Esophagus (tissue), 2 donors: Measurements from ENCODE around the gene SNRK. TPM values are rescaled to one million over a fixed set of nuclear protein-coding genes. Genes with fewer than 3 reads are reported as not detected.

ENCODE experiments used
- H3K27ac ChIP-seq, 2 donors: one replicate each; pipeline ENCODE4 v1.5.1; 2013; ENCODE audit warnings: low read depth in 2 of 2, mild to moderate bottlenecking in 2 of 2, inconsistent platforms in 1 of 2, low read length in 1 of 2, moderate library complexity in 1 of 2
- H3K27me3 ChIP-seq, 2 donors: one replicate each; pipeline ENCODE4 v1.6.1; 2013; ENCODE audit warnings: low read length in 2 of 2, control low read depth in 1 of 2, mild to moderate bottlenecking in 1 of 2; ENCODE audit not compliant: insufficient read depth in 2 of 2, control insufficient read depth in 1 of 2
- H3K36me3 ChIP-seq, 2 donors: one replicate each; pipeline ENCODE4 v1.6.1; 2013; ENCODE audit warnings: low read length in 1 of 2; ENCODE audit not compliant: control insufficient read depth in 2 of 2, insufficient read depth in 2 of 2
- H3K4me1 ChIP-seq, 2 donors: one replicate each; pipeline ENCODE4 v1.6.1; 2013; ENCODE audit warnings: low read length in 1 of 2; ENCODE audit not compliant: control insufficient read depth in 2 of 2, insufficient read depth in 2 of 2
- H3K4me3 ChIP-seq, 2 donors: one replicate each; pipeline ENCODE4 v1.5.1; 2013; ENCODE audit warnings: low read length in 2 of 2, mild to moderate bottlenecking in 2 of 2, low read depth in 1 of 2, moderate library complexity in 1 of 2
- H3K9me3 ChIP-seq, 2 donors: one replicate each; pipeline ENCODE4 v1.6.1; 2013; ENCODE audit warnings: mild to moderate bottlenecking in 2 of 2, low read depth in 1 of 2, low read length in 1 of 2, moderate library complexity in 1 of 2; ENCODE audit not compliant: control insufficient read depth in 2 of 2, insufficient read depth in 1 of 2
- WGBS, 2 donors: extraction: QIAGEN DNeasy Blood & Tissue Kit; methylation state at CpG; one replicate each; pipeline ENCODE4 v1.1.7; 2013; 5-methylcytosine and 5-hydroxymethylcytosine counted together
- polyA plus RNA-seq, 2 donors: library from polyadenylated mRNA; stranded (reverse); fragments of 200-250 nt; gene quantifications; one replicate each; pipeline ENCODE4 v1.2.3, GENCODE V29; 2013
- donor health status: healthy with polysubstance abuse.
- donor health status: Bipolar disorder and iron deficiency.

Gene SNRK
- polyA plus RNA-seq, 2 donors: 11.1 to 11.3 TPM

- H3K4me3 ChIP-seq: peak overlapping the region; percentile 74 to 81
- peaks cover 0 to 5% of the 10 kb centered on the region in 2 donors for H3K4me1 ChIP-seq
- no peaks in the 10 kb centered on the region for H3K27me3 ChIP-seq
- peak overlapping the region; percentile 98 to 99 for H3K27ac ChIP-seq
- no peaks in the 10 kb centered on the region for H3K36me3 ChIP-seq
- WGBS, 2 donors: 1% methylated on average over 44 to 54 of the region's 54 CpGs
- H3K9me3 ChIP-seq: no peaks in the 10 kb centered on the region
These were observed 630 bp downstream of the SNRK start for GRCh38 chr3:43286841-43287499.

- Histone ChIP-seq H3K27me3 (no peaks in the 10 kb centered on the region), H3K4me1 (peaks cover 0 to 5% of the 10 kb centered on the region in 2 donors), H3K27ac (peak overlapping the region; percentile 98 to 99), H3K36me3 (no peaks in the 10 kb centered on the region), H3K9me3 (no peaks in the 10 kb centered on the region), H3K4me3 (peak overlapping the region; percentile 74 to 81)
- WGBS, 2 donors: 3 to 5% methylated on average over 3 of the region's 3 CpGs
These were observed 1.1 kb downstream of the SNRK start for GRCh38 chr3:43287500-43287873.

- H3K9me3 ChIP-seq: no peaks in the 10 kb centered on the region
- 1 to 5% methylated on average over 2 of the region's 2 CpGs for WGBS, 2 donors
- H3K36me3 ChIP-seq: no peaks in the 10 kb centered on the region
- peak overlapping the region in 1 of 2 donors; percentile 39 for H3K4me3 ChIP-seq
- no peak overlapping the region for H3K27ac ChIP-seq
- peaks cover 0 to 5% of the 10 kb centered on the region in 2 donors for H3K4me1 ChIP-seq
- no peaks in the 10 kb centered on the region for H3K27me3 ChIP-seq
These were observed 2.0 kb downstream of the SNRK start for GRCh38 chr3:43288366-43288765.

GRCh38 chr3:43288850-43289249 is 2.5 kb downstream of the SNRK start:
- H3K4me3 ChIP-seq: peak overlapping the region in 1 of 2 donors; percentile 39

GRCh38 chr3:43289401-43289800 is 3.1 kb downstream of the SNRK start:
- 49 to 58% methylated on average over 2 of the region's 2 CpGs for WGBS, 2 donors
- H3K9me3 ChIP-seq: no peaks in the 10 kb centered on the region
- H3K27ac ChIP-seq: peak overlapping the region; percentile 17 to 56
- no peaks in the 10 kb centered on the region for H3K27me3 ChIP-seq
- H3K4me1 ChIP-seq: peaks cover 0 to 5% of the 10 kb centered on the region in 2 donors
- no peaks in the 10 kb centered on the region for H3K36me3 ChIP-seq
- peak overlapping the region in 1 of 2 donors; percentile 39 for H3K4me3 ChIP-seq

More at GRCh38 chr3:43288850-43289249, 2.5 kb downstream of the SNRK start:
- peak overlapping the region in 1 of 2 donors; percentile 56 for H3K27ac ChIP-seq
- 45 to 52% methylated on average over 2 of the region's 2 CpGs for WGBS, 2 donors
- no peaks in the 10 kb centered on the region for H3K36me3 ChIP-seq
- H3K4me1 ChIP-seq: peaks cover 0 to 5% of the 10 kb centered on the region in 2 donors
- no peaks in the 10 kb centered on the region for H3K27me3 ChIP-seq
- no peaks in the 10 kb centered on the region for H3K9me3 ChIP-seq

GRCh38 chr3:43289841-43290470 is 3.6 kb downstream of the SNRK start:
- Histone ChIP-seq H3K27ac (peak overlapping the region in 1 of 2 donors; percentile 17), H3K36me3 (no peaks in the 10 kb centered on the region), H3K27me3 (no peaks in the 10 kb centered on the region), H3K4me3 (peak overlapping the region in 1 of 2 donors; percentile 39), H3K4me1 (peaks cover 0 to 5% of the 10 kb centered on the region in 2 donors), H3K9me3 (no peaks in the 10 kb centered on the region)
- 62 to 74% methylated on average over 5 of the region's 5 CpGs for WGBS, 2 donors

- H3K4me3 ChIP-seq: peak overlapping the region in 1 of 2 donors; percentile 22
- H3K4me1 ChIP-seq: peaks cover 0 to 5% of the 10 kb centered on the region in 2 donors
These were observed 4.6 kb downstream of the SNRK start for GRCh38 chr3:43290956-43291355.

GRCh38 chr3:43291546-43291945 is 5.2 kb downstream of the SNRK start:
- Histone ChIP-seq H3K27ac (peak overlapping the region in 1 of 2 donors; percentile 42), H3K27me3 (no peaks in the 10 kb centered on the region), H3K36me3 (no peaks in the 10 kb centered on the region), H3K4me1 (peaks cover 0 to 5% of the 10 kb centered on the region in 2 donors), H3K4me3 (peak overlapping the region in 1 of 2 donors; percentile 22), H3K9me3 (no peaks in the 10 kb centered on the region)
- 91 to 97% methylated on average over 1 of the region's 1 CpG for WGBS, 2 donors

More at GRCh38 chr3:43290956-43291355, 4.6 kb downstream of the SNRK start:
- WGBS, 2 donors: 26 to 35% methylated on average over 4 of the region's 4 CpGs
- Histone ChIP-seq H3K36me3 (no peaks in the 10 kb centered on the region), H3K9me3 (no peaks in the 10 kb centered on the region), H3K27me3 (no peaks in the 10 kb centered on the region), H3K27ac (peak overlapping the region; percentile 51 to 57)

GRCh38 chr3:43294975-43295374 is 8.6 kb downstream of the SNRK start:
- peaks cover 0 to 6% of the 10 kb centered on the region in 2 donors for H3K4me1 ChIP-seq
- no peaks in the 10 kb centered on the region for H3K9me3 ChIP-seq
- no peaks in the 10 kb centered on the region for H3K36me3 ChIP-seq
- H3K27me3 ChIP-seq: no peaks in the 10 kb centered on the region
- WGBS, 2 donors: 57 to 64% methylated on average over 1 of the region's 1 CpG
- H3K27ac ChIP-seq: no peak overlapping the region
- no peak overlapping the region for H3K4me3 ChIP-seq
